RWPE1 (cell line): ENCODE measurements around the gene NLRP9.
A peak's percentile ranks its signal among the peaks of the same experiment; 100 is the strongest.

Source experiments
- CTCF ChIA-PET: fragments of 350-600 bp; sonication (Branson Sonifier 250); formaldehyde crosslinking; extraction: SDS; loops from one replicate; lab custom pipeline; 2021; lab: Yijun Ruan, JAX
- POLR2A ChIA-PET: fragments of 400-600 bp; formaldehyde crosslinking; extraction: SDS; loops from one replicate; lab custom pipeline; 2020; ENCODE audit warnings: antibody characterized with exemption; ENCODE audit not compliant: low non-redundant PET; lab: Yijun Ruan, JAX
- DNase-seq: peaks from one replicate; pipeline ENCODE4 v3.0.0; 2012; ENCODE audit warnings: low spot score
- H3K27ac ChIP-seq: fragments of 450-650 bp; 2 replicates; pipeline ENCODE4 v1.5.1; 2017
- CTCF ChIP-seq: fragments of 450-650 bp; conservative IDR thresholded peaks from 2 replicates; pipeline ENCODE4 v1.5.1; 2017; ENCODE audit warnings: low read depth, mild to moderate bottlenecking

The NLRP9 gene

GRCh38 chr19:55658846-55659459 is 79.2 kb downstream of the NLRP9 start:
- CTCF ChIA-PET, result no interaction called here
- no peak for DNase-seq
- peak overlapping the region; percentile 22 for H3K27ac ChIP-seq
- no peak for TF ChIP-seq CTCF
- POLR2A ChIA-PET, result no interaction called here
